HG02870 (cell line): Measurements from ENCODE around the gene NDC1.
"Not testable (repeated sequence)": the region's sequence is repeated elsewhere in the genome, so short reads cannot be mapped to it uniquely, and the experiment has no call there.

Source experiments
- ATAC-seq: cut with Tn5 transposase; IDR thresholded peaks from one replicate; pipeline ENCODE4 v1.9.1; 2021; ENCODE audit warnings: mild to moderate bottlenecking, moderate library complexity; ENCODE audit not compliant: unreplicated experiment

Gene NDC1

GRCh38 chr1:53826367-53826766, 11.7 kb downstream of the NDC1 start:
- ATAC-seq = no peak

- no peak for ATAC-seq
Measured at GRCh38 chr1:53825306-53825705, 12.8 kb downstream of the NDC1 start.

- ATAC-seq = no peak
Measured at GRCh38 chr1:53822931-53823330, 15.2 kb downstream of the NDC1 start.

- no peak for ATAC-seq
Measured at GRCh38 chr1:53821380-53821779, 16.7 kb downstream of the NDC1 start.

GRCh38 chr1:53819387-53819786, 18.7 kb downstream of the NDC1 start:
- ATAC-seq = no peak

GRCh38 chr1:53816584-53816983, 21.5 kb downstream of the NDC1 start:
- not testable (repeated sequence) for ATAC-seq

GRCh38 chr1:53815484-53815883, 22.6 kb downstream of the NDC1 start:
- not testable (repeated sequence) for ATAC-seq

- ATAC-seq = no peak
Measured at GRCh38 chr1:53811414-53811851, 26.7 kb downstream of the NDC1 start.

- no peak for ATAC-seq
Measured at GRCh38 chr1:53810497-53810896, 27.6 kb downstream of the NDC1 start.

- ATAC-seq = no peak
Measured at GRCh38 chr1:53810007-53810406, 28.1 kb downstream of the NDC1 start.

GRCh38 chr1:53807916-53808315, 30.2 kb downstream of the NDC1 start:
- ATAC-seq = no peak

GRCh38 chr1:53804791-53805505, 33.1 kb downstream of the NDC1 start:
- no peak for ATAC-seq

GRCh38 chr1:53804181-53804580, 33.9 kb downstream of the NDC1 start:
- no peak for ATAC-seq

- ATAC-seq = no peak
Measured at GRCh38 chr1:53800621-53801020, 37.5 kb downstream of the NDC1 start.

GRCh38 chr1:53799141-53799540, 39.0 kb downstream of the NDC1 start:
- ATAC-seq = no peak

GRCh38 chr1:53792806-53793205, 45.3 kb downstream of the NDC1 start:
- no peak for ATAC-seq

GRCh38 chr1:53787655-53788054, 50.4 kb downstream of the NDC1 start:
- ATAC-seq = no peak

- ATAC-seq = no peak
Measured at GRCh38 chr1:53783056-53783455, 55.0 kb downstream of the NDC1 start.

GRCh38 chr1:53781654-53782053, 56.4 kb downstream of the NDC1 start:
- ATAC-seq = no peak

- no peak for ATAC-seq
Measured at GRCh38 chr1:53777272-53777671, 60.8 kb downstream of the NDC1 start.

GRCh38 chr1:53771648-53772047, 66.4 kb downstream of the NDC1 start:
- no peak for ATAC-seq

- no peak for ATAC-seq
Measured at GRCh38 chr1:53769780-53770179, 68.3 kb downstream of the NDC1 start.

GRCh38 chr1:53769184-53769583, 68.9 kb downstream of the NDC1 start:
- ATAC-seq = no peak
